Stomach (tissue), 9 donors: ENCODE data around the gene SSR4. TPM values are rescaled to one million over a fixed set of nuclear protein-coding genes. Genes with fewer than 3 reads are reported as not detected.

Experiments
- DNase-seq, 2 donors: peaks; one replicate each; pipeline versions ENCODE4 v3.0.0 to v3.0.0-alpha.2; 2013 to 2019
- H3K27ac ChIP-seq, 5 donors: fragments of 200-600 bp in 4 of 5; sonication (generic) in 4 of 5; one replicate each; pipeline ENCODE4 v1.5.1; 2013 to 2019; ENCODE audit warnings: mild to moderate bottlenecking in 1 of 5, moderate library complexity in 1 of 5
- H3K27me3 ChIP-seq, 3 donors: fragments of 200-600 bp; sonication (generic); one replicate each; pipeline ENCODE4 v1.5.1; 2017 to 2019; ENCODE audit warnings: mixed run types in 1 of 3
- H3K36me3 ChIP-seq, 4 donors: fragments of 200-600 bp; sonication (generic); 1 replicate in 3 of 4; 2 replicates in 1 of 4; pipeline ENCODE4 v1.5.1; 2016 to 2019
- H3K4me1 ChIP-seq, 4 donors: fragments of 200-600 bp; sonication (generic); one replicate each; pipeline ENCODE4 v1.5.1; 2016 to 2019
- H3K4me3 ChIP-seq, 4 donors: fragments of 200-600 bp; sonication (generic) in 3 of 4; one replicate each; pipeline ENCODE4 v1.5.1; 2016 to 2019; ENCODE audit warnings: mild to moderate bottlenecking in 1 of 4
- H3K9me3 ChIP-seq, 4 donors: fragments of 200-600 bp; sonication (generic); one replicate each; pipeline ENCODE4 v1.5.1; 2016 to 2019
- CTCF ChIP-seq, 7 experiments: fragments of 450-650 bp in 4 of 7; fragments of 200-600 bp in 3 of 7; sonication (generic) in 3 of 7; IDR thresholded peaks; one replicate each; pipeline ENCODE4 v1.5.1; 2016 to 2019; ENCODE audit warnings: antibody characterized with exemption in 7 of 7, control low read depth in 2 of 7, mild to moderate bottlenecking in 1 of 7
- EP300 ChIP-seq: sonication (generic); formaldehyde crosslinking; IDR thresholded peaks from one replicate; pipeline ENCODE4 v1.6.1; 2017; ENCODE audit warnings: antibody characterized with exemption
- POLR2A ChIP-seq, 4 donors: fragments of 450-650 bp; IDR thresholded peaks; one replicate each; pipeline ENCODE4 v1.6.1; 2016; ENCODE audit warnings: antibody characterized with exemption in 4 of 4, control low read depth in 2 of 4, mild to moderate bottlenecking in 1 of 4, moderate library complexity in 1 of 4
- POLR2AphosphoS5 ChIP-seq, 3 donors: sonication (generic); formaldehyde crosslinking; IDR thresholded peaks; one replicate each; pipeline ENCODE4 v1.6.1; 2016; ENCODE audit warnings: antibody characterized with exemption in 3 of 3
- WGBS, 5 donors: extraction: QIAGEN DNeasy Blood & Tissue Kit in 3 of 5; methylation state at CpG; one replicate each; pipeline versions ENCODE4 v1.1.5 to v1.1.7; 2013 to 2018; 5-methylcytosine and 5-hydroxymethylcytosine counted together
- intact Hi-C: fragments of 100-400 bp; cut with DNase I; formaldehyde crosslinking; loops from one replicate; pipeline ENCODE4 v1.15.1; 2023; ENCODE audit warnings: low total_unique reads
- polyA plus RNA-seq, 3 donors: library from polyadenylated mRNA; stranded (reverse); fragments of 200-250 nt; gene quantifications; one replicate each; pipeline ENCODE4 v1.2.3, GENCODE V29; 2013
- total RNA-seq, 5 donors: library from RNA; depleted of rRNA; stranded (reverse); fragments of >200 nt; gene quantifications; one replicate each; pipeline versions ENCODE4 v1.1.0 to v1.2.3, GENCODE V29; 2014 to 2016
- donor health status: healthy with polysubstance abuse.
- donor health status: Bipolar disorder and iron deficiency.
- donor health status: healthy.

Gene SSR4
- total and polyA plus RNA-seq, 8 donors = 13.9 to 717 (median 174) TPM

- Histone ChIP-seq H3K27ac (no peak overlapping the region), H3K4me3 (no peak overlapping the region), H3K9me3 (no peaks in the 10 kb centered on the region), H3K36me3 (peaks cover 3 to 61% (median 52%) of the 10 kb centered on the region in 4 donors), H3K4me1 (peaks cover 0 to 26% (median 15%) of the 10 kb centered on the region in 4 donors), H3K27me3 (peaks cover 0 to 16% (median 3%) of the 10 kb centered on the region in 3 donors)
- 90 to 93% (median 92%) methylated on average over 7 to 27 of the region's 27 CpGs for WGBS, 5 donors
- DNase-seq = no peak
- intact Hi-C loops = no loop called here
- TF ChIP-seq EP300 (no peak), CTCF (IDR thresholded peaks at IDR 0.05) (no peak), POLR2A (IDR thresholded peaks at IDR 0.05) (no peak), POLR2AphosphoS5 (IDR thresholded peaks at IDR 0.05) (no peak)
Measured at GRCh38 chrX:153784325-153784967, 10.0 kb upstream of the SSR4 start.

GRCh38 chrX:153786669-153787068, 7.8 kb upstream of the SSR4 start:
- Histone ChIP-seq H3K9me3 (no peaks in the 10 kb centered on the region), H3K4me3 (no peak overlapping the region), H3K27me3 (peaks cover 0 to 1% (median 0%) of the 10 kb centered on the region in 3 donors), H3K4me1 (peaks cover 0 to 20% (median 8%) of the 10 kb centered on the region in 4 donors), H3K27ac (no peak overlapping the region), H3K36me3 (peaks cover 6 to 77% (median 63%) of the 10 kb centered on the region in 4 donors)
- 60 to 90% (median 87%) methylated on average over 2 to 15 of the region's 15 CpGs for WGBS, 5 donors
- no peak for DNase-seq
- TF ChIP-seq POLR2A (IDR thresholded peaks at IDR 0.05) (no peak), EP300 (no peak)
- intact Hi-C loops = no loop called here

- peaks cover 7 to 29% (median 20%) of the 10 kb centered on the region in 4 donors for H3K4me1 ChIP-seq
- WGBS, 5 donors = 90 to 96% (median 94%) methylated on average over 8 to 12 of the region's 12 CpGs
- TF ChIP-seq POLR2A (IDR thresholded peaks at IDR 0.05) (no peak), POLR2AphosphoS5 (IDR thresholded peaks at IDR 0.05) (no peak), EP300 (no peak), CTCF (IDR thresholded peaks at IDR 0.05) (no peak)
- H3K27ac ChIP-seq = no peak overlapping the region
- H3K9me3 ChIP-seq = peaks cover 0 to 8% (median 3%) of the 10 kb centered on the region in 4 donors
- no peak for DNase-seq
- no peak overlapping the region for H3K4me3 ChIP-seq
- H3K36me3 ChIP-seq = peaks cover 6 to 64% (median 58%) of the 10 kb centered on the region in 4 donors
- intact Hi-C loops = no loop called here
- no peaks in the 10 kb centered on the region for H3K27me3 ChIP-seq
Measured at GRCh38 chrX:153789654-153790053, 4.8 kb upstream of the SSR4 start.

- TF ChIP-seq POLR2A (IDR thresholded peaks at IDR 0.05) = no peak
- TF ChIP-seq CTCF (IDR thresholded peaks at IDR 0.05) = no peak
- no peak for TF ChIP-seq EP300
- TF ChIP-seq POLR2AphosphoS5 (IDR thresholded peaks at IDR 0.05) = no peak
- Histone ChIP-seq H3K9me3 (peaks cover 0 to 24% (median 11%) of the 10 kb centered on the region in 4 donors), H3K27me3 (no peaks in the 10 kb centered on the region), H3K36me3 (peaks cover 6 to 47% (median 43%) of the 10 kb centered on the region in 4 donors), H3K4me3 (no peak overlapping the region), H3K4me1 (peaks cover 18 to 42% (median 31%) of the 10 kb centered on the region in 4 donors), H3K27ac (no peak overlapping the region)
- no peak for DNase-seq
- WGBS, 5 donors = 71 to 83% (median 79%) methylated on average over 13 to 17 of the region's 17 CpGs
- intact Hi-C loops = no loop called here
Measured at GRCh38 chrX:153791104-153791852, 3.2 kb upstream of the SSR4 start.
